HG03066 (cell line): ENCODE results near the gene ARL2.
"Not testable (repeated sequence)": the region's sequence is repeated elsewhere in the genome, so short reads cannot be mapped to it uniquely, and the experiment has no call there.

Experiments used
- ATAC-seq: cut with Tn5 transposase; IDR thresholded peaks from one replicate; pipeline ENCODE4 v1.9.1; 2021; ENCODE audit warnings: low read depth; ENCODE audit not compliant: unreplicated experiment

Gene ARL2

DNA sequence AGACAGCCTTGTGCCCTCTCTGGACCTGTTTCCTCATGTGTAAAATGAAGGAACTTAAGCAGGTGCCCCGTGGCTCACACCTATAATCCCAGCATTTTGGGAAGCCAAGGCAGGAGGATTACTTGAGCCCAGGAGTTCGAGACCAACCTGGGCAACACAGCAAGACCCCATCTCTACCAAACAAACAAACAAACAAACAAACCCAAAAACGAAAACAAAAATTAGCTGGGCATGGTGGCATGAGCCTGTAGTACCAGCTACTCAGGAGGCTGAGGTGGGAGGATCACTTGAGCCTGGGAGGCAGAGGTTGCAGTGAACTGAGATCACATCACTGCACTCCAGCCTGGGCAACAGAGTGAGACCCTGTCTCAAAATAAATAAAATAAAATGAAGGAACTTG lies 10.0 kb upstream of the ARL2 start:
- not testable (repeated sequence) for ATAC-seq

DNA sequence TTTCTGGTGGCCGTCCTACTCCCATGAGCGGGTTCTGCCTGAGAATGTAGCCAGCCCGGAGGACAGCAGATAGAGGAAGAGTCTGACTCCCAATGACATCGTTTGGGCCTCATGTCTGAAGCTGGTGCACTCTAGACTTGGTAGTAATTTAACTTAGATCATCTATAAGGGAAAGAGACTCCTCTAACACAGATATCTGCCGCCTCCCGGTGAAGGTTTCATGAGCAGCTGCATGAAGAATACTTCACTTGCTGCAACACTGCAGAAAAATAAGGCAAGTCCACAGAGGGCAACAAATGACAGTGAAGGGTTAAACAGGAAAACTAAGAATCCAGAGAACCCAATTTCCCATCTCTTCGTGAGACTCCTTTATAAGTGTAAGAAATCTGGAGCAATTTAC lies 5.9 kb upstream of the ARL2 start:
- no peak for ATAC-seq

DNA sequence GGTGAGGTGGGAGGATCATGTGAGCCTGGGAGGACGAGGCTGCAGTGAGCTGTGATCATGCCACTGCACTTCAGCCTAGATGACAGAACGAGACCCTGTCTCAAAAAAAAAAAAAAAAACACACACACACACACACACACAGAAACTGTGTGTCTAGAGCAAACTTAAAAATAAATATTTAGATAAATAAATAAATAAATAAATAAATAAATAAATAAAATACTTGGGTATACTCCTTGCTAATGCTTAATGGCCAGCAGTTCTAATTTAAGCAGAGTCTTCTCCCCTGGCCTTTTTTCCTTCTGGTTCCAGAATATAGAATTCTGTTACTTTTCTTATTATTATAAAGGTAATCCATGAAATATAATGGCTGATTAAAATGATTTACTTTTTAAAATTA lies 5.1 kb upstream of the ARL2 start:
- ATAC-seq: no peak

DNA sequence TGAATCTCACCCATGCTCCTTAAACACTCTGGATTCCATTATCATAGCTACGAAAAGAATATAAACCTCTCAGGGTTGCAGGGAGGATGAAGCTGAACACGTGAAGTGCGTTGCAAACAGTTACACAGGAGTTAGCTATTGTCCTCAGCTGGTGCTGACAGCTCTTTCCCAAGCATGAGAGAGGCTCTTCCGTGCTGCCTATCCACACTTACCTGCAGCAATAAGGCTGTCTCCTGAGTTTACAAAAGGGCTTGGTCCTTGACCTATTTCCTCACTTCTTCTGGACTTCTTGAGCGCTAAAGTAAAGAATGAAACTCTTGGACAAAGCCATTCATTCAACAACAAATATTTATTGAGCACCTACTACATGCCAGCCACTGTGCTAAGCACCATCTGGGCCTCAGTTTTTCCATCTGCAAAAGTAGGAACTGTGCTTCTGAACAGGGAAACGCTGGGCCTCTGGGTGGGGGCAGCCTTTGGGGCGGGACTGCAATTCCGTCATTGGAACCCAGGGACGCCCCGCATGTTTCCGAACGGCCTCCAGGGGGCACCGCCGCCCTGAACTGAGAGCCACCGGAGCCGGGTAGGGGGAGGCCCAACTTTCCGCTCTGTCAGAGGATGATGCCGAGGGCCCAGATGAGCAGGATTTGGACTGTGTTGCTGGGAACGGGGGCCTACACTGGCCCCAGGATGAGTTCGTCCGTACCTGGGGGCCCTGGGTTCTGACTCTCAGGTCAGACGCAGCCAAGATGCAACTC lies 651 bp upstream of the ARL2 start:
- peak; percentile 71 for ATAC-seq

DNA sequence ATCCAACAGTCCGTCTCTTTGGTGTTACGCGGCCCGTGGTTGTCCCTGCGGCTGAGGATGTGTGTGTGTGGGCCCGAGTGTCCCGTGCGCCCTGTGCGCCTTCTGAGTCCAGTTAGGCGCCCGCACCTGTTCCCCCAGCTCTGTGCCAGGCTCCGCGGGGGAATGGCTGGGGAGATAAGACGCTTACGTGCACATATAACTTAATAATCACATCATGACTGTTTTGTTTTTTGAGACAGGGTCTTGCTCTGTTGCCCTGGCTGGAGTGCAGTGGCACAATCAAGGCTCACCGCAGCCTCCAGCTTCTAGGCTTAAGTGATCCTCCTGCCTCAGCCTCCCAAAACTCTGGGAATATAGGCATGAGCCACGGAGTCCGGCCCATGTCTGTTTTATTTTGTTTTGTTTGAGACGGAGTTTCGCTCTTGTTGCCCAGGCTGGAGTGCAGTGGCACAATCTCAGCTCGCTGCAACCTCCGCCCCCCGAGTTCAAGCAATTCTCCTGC lies 817 bp downstream of the ARL2 start:
- peak; percentile 5 for ATAC-seq

DNA sequence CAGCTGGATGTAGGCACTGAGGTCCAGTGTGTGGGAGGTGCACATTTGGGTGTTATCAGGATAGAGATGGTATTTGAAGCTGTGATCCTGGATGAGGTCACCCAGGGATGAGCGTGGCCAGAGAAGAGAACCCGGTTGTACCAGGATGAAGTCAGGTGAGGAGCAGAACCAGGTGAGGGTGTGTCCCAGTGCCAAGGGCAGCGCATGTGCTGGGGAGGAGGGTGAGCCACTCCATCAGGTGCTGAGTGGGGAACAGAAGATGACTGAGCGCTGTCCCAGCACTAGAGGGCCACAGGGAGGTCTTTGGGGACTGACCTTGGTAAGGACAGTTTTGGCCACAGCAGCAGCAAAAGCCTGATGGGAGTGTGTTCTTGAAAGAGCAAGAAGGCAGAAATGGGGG lies 2.7 kb downstream of the ARL2 start:
- no peak for ATAC-seq

DNA sequence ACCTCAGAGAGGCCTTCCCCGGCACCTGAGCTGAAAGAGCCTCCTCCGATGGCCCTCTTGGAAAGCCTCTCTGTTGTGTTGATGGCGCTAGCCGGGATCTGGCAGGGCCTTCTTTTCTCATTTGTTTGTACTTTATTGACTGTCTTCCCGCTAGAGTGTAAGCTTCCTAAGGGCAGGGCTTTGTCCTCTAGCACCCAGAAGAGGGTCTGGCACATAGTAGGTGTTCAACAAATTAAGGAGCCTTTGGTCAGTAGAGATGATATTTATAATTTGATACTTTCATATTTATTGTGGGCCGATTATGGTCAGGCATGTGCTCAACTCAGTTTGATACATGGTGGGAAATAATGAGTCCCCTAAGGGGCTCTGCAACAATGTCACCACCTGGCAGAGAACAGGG lies 4.0 kb downstream of the ARL2 start:
- ATAC-seq: no peak

DNA sequence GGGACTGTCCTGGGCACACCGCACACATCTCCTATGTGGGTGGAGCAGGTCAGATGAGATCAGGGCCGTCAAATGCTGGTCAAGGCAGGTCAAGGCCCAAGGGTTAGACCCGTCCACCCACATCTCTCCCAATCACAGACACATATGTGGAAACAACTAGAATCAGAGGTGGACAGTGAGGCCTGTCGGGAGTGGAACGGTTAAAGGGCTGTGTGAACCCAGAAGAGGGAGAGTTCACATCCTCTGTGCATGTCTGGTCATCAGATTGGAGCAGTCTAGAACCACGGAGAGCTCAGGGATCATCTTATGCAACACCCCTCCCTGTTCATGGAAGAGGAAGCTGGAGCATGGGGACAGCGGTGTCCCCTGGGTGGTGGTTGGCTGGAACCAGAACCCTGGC lies 5.9 kb downstream of the ARL2 start:
- ATAC-seq: no peak

DNA sequence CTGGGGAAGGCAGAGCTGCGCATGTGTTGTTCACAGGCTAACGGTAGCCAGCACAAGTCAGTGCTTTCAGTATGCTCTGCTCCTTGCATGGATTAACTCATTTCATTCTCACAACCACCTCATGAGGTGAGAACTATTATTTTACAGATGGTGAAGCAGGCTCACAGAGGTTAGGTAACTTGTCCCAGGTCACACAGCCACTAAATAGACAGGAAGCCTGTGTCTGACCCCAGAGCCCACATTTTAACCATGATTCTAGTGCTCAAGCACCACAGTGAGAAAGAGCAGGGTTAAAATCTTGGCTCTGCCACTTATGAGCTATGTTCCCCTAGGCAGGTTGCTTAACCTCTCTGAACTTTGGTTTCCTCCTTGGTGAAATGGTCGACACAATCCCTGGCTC lies 7.0 kb downstream of the ARL2 start:
- no peak for ATAC-seq

DNA sequence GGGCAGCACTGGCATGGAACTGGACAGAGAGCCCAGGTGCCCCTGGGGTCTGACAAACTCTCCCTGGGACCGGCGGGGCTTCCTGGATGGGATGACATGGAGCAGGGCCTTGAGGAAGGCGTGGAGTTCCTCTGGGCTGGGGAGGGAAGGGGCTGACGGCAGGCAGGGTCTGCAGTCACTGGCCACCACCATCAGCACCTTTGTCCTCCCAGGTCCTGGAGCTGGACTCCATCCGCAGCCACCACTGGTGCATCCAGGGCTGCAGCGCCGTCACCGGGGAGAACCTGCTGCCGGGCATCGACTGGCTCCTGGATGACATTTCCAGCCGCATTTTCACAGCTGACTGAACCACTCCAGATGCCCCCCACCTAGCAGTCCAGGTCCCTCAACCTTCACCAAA lies 7.5 kb downstream of the ARL2 start:
- ATAC-seq: no peak

DNA sequence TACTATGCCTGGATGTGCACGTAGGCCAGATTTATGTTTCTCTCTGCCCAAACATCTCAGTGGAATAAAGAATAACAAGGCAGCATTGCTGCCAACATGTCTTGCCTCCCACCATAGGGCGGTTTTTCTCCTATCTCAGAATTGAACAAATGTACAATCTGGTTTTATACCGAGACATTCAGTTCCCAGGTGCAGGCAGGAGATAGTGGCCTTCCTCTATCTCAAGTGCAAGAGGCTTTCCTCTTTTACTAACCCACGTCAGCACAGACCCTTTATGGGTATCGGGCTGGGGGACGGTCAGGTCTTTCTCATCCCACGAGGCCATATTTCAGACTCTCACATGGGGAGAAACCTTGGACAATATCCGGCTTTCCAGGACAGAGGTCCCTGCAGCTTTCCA lies 9.5 kb downstream of the ARL2 start:
- ATAC-seq: not testable (repeated sequence)

DNA sequence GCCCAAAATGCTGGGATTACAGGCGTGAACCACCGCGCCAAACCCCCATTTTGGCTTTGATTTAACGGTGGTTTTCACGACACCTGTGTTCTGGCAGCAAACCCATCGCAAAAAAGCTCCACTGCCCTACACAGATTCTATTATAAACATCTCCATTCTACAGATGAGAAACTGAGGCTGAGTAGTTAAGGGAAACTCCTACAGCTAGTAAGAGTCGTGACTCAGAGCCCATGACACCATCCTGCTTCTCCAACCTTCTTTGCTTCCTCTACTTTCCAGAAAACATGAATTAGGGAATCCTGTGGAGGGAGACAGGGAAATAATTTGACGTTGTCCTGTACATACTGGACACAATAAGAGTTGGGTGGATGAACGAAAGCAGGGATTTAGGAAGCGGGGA lies 12.8 kb downstream of the ARL2 start:
- no peak for ATAC-seq

DNA sequence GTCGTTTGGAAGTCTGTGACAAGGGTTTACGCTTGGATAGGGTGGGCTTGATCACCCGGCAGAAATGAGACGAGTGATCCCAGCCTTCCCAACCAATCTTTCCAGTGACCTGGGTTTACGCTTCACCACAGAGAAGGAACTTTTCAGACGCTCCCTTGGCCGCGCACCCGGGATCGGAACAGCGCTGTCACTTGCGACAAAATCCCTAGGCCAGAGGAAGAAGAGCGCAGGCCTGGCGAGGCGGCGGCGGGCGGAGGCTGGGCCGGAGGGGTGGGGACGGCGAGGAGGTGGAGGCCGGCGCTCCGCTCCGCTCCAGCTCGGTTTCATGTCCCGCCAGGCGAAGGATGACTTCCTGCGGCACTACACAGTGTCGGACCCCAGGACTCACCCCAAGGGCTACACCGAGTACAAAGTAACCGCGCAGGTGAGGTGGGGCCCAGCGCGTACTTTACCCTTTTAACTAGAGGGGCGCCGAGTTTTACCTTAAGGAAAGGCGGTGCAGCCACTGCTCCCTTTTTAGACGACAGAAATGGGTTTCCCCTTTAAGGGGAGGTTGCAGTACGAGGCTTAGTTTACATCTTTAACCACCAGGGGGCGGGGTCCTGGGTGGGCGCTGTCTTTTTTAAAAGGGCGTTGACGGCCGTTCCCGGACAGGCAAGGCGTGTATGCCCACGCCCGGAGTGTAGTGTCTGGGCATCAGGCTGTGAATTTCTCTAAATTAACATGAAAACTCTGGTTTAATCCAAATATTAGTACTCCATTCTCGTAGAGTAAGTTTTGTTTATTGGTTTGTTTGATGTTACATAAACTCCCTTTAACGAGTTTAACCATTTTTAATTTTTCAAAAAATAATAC lies 13.5 kb downstream of the ARL2 start, which contains the start of gene SNX15:
Gene SNX15 (plus strand): TSS at position 227 of the 855 bp plus-strand sequence. CDS start 99 bp downstream, at position 326.
- ATAC-seq: peak; percentile 83

DNA sequence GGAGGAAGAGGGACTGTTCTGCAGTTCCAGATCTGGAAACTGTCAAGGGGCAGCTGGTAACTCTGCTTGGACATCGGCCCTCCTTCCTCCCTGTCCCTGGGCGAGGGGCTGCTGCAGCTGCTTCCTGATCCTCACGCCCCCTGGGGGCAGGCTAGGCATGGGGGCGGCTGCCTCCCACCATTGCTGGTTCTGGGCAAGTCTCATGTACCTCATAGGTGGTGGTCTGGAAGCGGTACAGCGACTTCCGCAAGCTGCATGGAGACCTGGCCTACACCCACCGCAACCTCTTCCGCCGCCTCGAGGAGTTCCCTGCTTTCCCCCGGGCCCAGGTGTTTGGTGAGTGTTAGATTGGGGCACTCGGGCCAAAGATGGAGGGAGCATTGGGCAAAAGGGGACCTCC lies 18.3 kb downstream of the ARL2 start:
- ATAC-seq: no peak

DNA sequence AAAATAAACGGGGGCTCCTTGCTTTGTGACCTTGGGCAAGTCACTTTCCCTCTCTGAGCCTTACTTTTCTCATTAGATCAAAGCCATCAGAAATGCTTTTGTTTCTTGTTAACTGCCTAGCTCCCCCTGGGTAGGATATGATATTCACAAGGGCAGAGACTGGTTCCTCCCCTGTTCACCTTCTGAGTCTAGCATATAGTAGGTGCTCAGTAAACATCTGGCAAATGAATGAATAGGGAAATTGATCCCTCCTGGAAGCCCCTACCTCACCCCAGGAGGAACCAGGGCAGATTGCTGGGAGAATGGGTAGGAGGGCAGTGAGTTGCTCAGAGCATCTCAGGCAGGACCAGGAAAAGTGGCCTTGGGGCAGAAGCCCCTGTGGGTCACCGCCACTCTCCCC lies 20.5 kb downstream of the ARL2 start:
- no peak for ATAC-seq

DNA sequence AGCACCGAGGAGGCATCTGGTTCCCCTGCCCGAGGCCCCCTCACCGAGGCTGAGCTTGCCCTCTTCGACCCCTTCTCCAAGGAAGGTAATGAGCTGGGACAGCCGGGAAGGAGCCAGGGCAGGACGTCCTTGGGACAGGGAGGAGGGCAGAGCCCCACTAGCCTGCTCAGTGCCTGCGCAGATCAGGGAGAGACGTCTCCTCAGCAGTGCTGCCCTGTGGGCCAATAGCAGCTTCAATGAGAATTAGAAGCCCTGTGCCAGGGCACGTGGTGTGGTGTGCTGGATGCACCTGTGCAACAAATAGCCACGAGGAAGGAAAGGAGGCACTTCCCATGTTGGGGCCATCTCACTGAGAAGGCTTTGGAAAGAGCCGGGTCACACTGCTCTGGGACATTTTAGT lies 21.6 kb downstream of the ARL2 start:
- no peak for ATAC-seq

DNA sequence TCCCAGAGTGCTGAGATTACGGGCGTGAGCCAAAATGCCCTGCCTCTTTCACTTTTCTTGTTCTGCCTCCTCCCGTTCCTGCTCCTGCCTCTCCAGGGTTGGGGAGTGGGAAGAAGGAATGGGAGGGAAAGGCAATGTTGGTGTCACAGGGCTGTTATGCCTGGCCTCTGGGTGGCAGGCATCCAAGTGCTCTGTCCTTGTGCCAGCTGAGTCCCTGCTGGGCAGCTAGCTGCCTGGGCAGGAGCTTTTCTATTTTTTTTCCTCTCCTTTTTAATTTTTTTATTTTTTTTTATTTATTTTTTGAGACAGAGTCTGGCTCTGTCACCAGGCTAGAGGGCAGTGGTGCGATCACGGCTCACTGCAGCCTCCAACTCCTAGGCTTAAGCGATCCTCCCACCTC lies 23.0 kb downstream of the ARL2 start:
- ATAC-seq: no peak

DNA sequence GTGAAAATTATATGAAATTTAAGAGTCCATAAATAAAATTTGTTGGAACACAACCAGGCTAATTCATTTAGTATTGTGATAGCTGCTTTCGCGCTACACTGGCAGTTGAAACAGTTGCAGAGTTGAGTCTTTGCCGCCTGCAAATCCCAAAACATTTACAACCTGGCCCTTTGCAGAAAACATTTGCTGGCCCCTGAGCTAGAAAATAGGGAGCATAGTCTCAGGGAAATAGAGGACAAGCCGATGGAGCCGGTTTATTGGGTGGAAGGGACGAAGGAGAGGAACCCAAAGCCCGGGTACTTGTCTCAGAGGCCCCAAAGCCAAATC lies 26.5 kb downstream of the ARL2 start:
- ATAC-seq: no peak

DNA sequence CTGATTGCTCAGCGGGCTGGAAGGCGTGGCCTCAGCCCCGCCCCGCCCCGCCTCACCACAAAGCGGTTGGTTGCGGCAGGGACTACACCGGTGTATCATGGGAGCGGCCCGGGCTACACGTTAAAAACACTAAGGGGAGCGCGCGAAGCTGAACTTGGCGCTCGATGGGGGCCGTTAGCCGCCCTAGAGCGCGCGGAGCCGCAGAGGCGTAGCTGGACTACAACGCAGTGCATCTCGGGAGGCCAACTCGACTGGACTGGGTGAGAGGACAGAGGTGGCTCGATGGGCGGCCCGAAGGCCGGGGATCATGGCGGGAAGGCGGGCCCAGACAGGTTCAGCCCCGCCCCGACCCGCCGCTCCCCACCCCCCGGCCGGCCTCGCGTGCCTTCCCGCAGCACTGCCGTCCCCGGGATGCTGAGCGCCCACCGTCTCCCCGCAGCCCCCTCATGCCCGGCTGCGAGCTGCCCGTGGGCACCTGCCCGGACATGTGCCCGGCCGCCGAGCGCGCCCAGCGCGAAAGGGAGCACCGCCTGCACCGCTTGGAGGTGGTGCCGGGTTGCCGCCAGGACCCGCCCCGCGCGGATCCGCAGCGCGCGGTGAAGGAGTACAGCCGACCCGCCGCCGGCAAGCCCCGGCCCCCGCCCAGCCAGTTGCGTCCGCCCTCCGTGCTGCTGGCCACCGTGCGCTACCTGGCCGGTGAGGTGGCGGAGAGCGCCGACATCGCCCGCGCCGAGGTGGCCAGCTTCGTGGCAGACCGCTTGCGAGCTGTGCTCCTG lies 27.1 kb downstream of the ARL2 start, which contains the start of gene SAC3D1:
Gene SAC3D1 (plus strand): TSS at position 364 of the 776 bp plus-strand sequence. CDS start 83 bp downstream, at position 447.
- peak; percentile 83 for ATAC-seq

DNA sequence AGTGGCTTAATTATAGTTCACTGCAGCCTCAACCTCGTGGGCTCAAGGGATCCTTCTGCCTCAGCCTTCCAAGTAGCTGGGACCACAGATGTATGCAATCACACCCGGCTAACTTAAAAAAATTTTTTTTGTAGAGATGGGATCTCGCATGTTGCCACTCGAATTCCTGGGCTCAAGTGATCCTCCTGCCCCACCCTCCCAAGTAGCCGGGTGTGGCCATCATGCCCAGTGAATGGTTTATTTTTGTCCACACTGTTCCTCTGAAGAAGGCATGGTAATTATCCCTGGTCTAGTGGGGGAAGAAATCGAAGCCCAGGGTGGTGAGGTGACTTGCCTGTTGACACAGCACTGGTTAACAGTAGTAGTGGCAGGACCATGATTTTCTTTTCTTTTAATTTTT lies 28.9 kb downstream of the ARL2 start:
- ATAC-seq: no peak
